ENCODE measurements around the gene MED28.

GRCh38 chr4:17667253-17667652 is 52.8 kb downstream of the MED28 start:
- no peak for TF ChIP-seq TAF1 (IDR thresholded peaks at IDR 0.05; ENCODE audit: borderline replicate concordance, low read depth, low read length)
- TF ChIP-seq POLR2A (IDR thresholded peaks at IDR 0.05; ENCODE audit: low read depth, low read length), result no peak
